ENCODE data around the gene VEPH1.

DNA sequence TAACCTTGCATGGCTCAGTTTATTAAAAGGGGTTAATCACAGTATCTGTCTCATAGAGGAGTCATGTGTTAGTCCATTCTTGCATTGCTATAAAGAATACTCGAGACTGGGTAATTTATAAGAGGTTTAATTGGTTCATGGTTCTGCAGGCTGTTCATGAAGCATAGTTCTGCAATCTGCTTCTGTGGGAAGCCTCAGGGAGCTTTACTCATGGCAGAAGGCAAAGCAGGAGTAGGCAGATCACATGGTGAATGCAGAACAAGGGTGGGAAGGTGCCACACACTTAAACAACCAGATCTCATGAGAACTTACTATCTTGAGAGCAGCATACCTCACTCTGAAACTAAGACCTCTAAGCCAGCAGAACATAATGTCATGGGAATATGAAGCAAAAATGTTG is 108.8 kb downstream of the VEPH1 start:
- no peak for TF ChIP-seq EZH2 (IDR thresholded peaks at IDR 0.05; ENCODE audit: low read length, unreplicated experiment)
- TF ChIP-seq, protein P1, sequence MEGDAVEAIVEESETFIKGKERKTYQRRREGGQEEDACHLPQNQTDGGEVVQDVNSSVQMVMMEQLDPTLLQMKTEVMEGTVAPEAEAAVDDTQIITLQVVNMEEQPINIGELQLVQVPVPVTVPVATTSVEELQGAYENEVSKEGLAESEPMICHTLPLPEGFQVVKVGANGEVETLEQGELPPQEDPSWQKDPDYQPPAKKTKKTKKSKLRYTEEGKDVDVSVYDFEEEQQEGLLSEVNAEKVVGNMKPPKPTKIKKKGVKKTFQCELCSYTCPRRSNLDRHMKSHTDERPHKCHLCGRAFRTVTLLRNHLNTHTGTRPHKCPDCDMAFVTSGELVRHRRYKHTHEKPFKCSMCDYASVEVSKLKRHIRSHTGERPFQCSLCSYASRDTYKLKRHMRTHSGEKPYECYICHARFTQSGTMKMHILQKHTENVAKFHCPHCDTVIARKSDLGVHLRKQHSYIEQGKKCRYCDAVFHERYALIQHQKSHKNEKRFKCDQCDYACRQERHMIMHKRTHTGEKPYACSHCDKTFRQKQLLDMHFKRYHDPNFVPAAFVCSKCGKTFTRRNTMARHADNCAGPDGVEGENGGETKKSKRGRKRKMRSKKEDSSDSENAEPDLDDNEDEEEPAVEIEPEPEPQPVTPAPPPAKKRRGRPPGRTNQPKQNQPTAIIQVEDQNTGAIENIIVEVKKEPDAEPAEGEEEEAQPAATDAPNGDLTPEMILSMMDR (conservative IDR thresholded peaks at IDR 0.05; ENCODE audit: low read depth, low read length), result no peak

Measured in PC-3 (cell line).